ENCODE data around the gene PPP1R26.

The PPP1R26 gene

DNA sequence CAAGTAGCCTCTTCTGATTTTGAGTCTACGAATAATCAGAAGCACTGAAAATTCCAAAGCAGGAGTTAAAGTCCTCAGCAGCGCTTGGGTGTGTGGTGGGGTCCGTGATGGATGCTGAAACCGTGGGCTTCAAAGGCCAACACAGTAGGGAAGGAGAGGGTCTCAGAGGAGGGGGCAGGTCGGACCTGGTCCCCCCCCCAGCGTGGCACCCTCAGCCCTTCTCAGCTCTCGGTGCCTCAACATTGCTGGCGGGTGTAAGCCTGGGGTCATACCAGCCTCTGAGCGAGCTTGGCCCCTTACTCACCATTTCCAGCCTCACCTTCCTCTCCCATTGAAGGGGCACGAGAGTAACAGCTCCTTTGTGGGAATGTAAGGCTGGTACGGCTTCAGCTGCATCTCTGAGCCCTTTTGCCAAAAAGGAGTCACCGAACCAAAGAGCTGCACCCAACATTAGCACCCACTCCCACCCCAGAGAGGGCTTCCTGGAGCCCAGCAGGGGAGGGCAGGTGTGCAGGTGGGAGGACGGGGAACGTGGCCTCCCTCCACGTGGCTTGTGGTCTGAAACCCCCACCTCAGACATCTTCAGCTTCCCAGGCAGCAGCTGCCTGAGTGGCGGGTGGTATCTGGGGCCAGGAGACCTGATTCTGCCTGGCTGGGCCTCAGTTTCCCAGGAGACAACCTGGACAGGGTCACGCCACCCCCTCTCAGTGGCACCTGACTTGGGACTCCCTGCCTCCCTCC lies 34.9 kb downstream of the PPP1R26 start:
- no peak overlapping the region for H3K4me3 ChIP-seq (ENCODE audit: low read depth, low read length)
- TF ChIP-seq, protein P1, sequence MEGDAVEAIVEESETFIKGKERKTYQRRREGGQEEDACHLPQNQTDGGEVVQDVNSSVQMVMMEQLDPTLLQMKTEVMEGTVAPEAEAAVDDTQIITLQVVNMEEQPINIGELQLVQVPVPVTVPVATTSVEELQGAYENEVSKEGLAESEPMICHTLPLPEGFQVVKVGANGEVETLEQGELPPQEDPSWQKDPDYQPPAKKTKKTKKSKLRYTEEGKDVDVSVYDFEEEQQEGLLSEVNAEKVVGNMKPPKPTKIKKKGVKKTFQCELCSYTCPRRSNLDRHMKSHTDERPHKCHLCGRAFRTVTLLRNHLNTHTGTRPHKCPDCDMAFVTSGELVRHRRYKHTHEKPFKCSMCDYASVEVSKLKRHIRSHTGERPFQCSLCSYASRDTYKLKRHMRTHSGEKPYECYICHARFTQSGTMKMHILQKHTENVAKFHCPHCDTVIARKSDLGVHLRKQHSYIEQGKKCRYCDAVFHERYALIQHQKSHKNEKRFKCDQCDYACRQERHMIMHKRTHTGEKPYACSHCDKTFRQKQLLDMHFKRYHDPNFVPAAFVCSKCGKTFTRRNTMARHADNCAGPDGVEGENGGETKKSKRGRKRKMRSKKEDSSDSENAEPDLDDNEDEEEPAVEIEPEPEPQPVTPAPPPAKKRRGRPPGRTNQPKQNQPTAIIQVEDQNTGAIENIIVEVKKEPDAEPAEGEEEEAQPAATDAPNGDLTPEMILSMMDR (IDR thresholded peaks at IDR 0.05; ENCODE audit: low read depth, low read length, missing control alignments), result no peak
- DNase-seq (ENCODE audit: low read depth), result no peak
- in situ Hi-C loops (cut with HindIII; ENCODE audit: low sequenced_read_pairs), result no loop called here

DNA sequence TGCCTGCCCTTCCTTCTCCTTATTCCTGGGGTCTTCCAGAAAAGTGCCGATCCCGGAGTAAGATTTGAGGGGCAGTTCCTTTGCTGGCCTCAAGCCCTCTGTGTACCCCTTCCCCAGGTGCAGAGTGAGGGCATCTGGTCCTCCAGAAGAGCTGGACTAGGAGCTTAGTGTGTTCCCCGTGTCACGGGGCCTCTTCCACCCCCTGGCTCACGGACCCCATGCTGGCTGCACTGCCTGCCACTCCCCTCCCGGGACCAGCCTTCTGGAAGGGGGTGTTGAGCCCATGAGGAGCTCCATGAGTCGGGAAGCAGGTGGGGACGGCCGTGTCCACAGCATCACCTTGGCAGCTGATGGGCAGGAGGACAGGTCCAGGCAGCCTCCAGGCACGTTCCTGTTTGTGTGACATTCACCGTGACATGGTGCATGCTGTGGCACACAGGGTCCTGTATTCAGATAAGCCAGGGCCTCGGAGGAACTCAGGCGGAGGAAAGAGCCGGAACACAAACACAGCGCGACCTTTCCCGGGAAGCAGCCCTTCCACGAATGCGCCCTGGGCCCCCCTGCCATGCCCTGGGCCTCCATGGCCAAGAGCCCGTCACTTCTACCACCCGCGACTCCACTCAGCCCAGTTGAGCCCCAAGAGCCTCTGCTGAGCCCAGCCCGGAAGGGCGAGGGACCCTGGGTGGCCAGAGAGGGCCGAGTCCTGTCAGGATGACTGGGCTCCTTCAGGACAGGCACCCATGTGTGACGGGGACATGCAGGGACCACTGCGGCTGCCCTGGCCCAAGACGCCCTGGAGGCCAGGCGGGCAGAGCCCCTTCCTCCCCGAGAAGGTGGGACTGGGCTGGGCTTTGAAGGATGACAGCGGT lies 35.7 kb downstream of the PPP1R26 start:
- TF ChIP-seq, protein P1 (IDR thresholded peaks at IDR 0.05; ENCODE audit: low read depth, low read length, missing control alignments), result no peak
- in situ Hi-C loops (cut with HindIII; ENCODE audit: low sequenced_read_pairs), result no loop called here
- no peak overlapping the region for H3K4me3 ChIP-seq (ENCODE audit: low read depth, low read length)
- DNase-seq (ENCODE audit: low read depth), result no peak

DNA sequence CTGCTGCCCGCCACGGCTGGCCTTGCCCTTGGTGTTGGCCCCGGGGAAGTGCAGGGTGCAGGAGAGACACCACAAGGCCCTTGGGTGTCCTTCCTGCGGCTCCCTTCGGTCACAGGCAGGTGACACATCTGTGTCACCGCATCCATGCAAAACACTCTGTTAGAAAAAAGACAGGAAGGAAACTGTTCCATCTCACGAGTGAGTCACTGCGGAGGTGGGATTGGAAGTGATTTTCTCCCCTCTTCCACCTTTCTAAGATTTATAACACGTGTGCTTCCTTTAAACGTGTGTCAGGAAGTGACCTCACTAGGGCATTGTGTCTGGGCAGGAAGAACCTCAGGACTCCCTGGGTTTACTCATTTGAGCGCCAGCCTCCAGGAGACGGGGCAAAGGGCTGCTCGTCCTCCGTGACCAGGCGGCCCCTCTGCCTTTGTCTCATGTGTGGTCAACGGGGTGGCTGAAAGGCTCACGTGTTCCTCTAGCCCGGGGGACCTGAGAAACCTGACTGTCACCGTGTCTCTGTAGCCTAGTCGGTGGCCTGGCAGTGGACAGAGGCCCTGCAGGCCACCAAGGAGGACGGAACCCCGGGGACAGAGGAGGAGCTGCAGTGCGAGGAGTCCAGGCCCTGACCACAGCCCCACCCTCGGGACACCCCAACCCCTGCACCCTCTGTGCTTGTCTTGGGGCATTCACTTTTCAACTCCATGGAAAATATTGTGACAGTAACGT lies 36.7 kb downstream of the PPP1R26 start:
- no peak for DNase-seq (ENCODE audit: low read depth)
- TF ChIP-seq, protein P1 (IDR thresholded peaks at IDR 0.05; ENCODE audit: low read depth, low read length, missing control alignments), result no peak
- H3K4me3 ChIP-seq (ENCODE audit: low read depth, low read length), result no peak overlapping the region
- in situ Hi-C loops (cut with HindIII; ENCODE audit: low sequenced_read_pairs), result no loop called here

DNA sequence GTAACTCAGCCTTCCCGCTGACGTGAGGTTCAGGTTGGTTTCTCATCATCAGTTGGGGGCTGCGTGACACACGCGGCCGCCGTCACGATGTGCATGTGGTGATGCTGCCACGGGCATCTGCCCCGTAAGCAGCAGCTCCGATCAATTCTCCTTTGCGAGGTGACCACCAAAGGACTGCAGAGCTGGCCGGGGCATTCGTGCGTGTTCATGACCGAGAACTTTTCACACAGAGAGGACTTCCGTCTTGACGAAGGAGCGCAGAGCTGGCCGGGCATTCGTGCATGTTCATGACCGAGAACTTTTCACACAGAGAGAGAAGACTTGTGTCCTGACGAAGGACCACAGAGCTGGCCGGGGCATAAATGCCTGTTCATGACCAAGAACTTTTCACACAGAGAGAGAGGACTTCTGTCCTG lies 37.8 kb downstream of the PPP1R26 start:
- no peak for DNase-seq (ENCODE audit: low read depth)
- TF ChIP-seq, protein P1 (IDR thresholded peaks at IDR 0.05; ENCODE audit: low read depth, low read length, missing control alignments), result no peak

DNA sequence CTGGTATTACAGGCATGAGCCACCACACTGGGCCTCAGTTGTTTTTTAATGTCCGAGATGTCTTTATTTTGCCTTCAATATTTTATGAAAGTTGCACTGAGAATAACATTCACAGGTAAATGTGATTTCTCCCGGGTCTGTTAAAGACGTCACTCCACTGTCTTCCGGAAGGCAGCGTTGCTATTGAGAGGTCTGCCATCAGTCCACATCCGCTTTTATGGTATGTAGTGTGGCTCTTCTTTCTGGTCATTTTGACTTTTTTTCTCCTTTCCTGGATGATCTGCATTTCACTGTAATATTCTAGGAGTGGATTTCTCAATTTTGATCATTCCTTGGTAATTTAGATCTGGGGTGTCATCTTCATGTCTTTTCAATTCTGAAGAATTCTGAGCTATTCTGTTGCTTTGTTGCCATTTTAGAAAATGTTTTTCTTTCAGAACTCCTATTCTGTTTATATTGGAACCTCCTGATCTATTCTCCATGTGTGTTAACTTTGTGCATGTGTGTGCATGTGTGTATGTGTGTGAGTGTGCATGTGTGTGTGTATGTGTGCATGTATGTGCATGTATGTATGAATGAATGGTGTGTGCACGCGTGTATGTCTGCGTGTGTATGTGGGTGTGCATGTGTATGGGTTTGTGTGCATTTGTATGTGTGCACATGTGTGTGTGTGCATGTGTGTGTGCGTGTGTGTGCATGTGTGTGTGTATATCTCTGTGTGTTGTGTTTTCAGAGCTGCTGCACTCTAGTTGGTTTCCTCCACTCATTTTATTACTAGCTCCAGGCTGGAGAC lies 39.8 kb downstream of the PPP1R26 start:
- no peak overlapping the region for H3K4me3 ChIP-seq (ENCODE audit: low read depth, low read length)
- TF ChIP-seq, protein P1 (IDR thresholded peaks at IDR 0.05; ENCODE audit: low read depth, low read length, missing control alignments), result no peak
- in situ Hi-C loops (cut with HindIII; ENCODE audit: low sequenced_read_pairs), result no loop called here
- no peak for DNase-seq (ENCODE audit: low read depth)

More for the DNA sequence above, 37.8 kb downstream of the PPP1R26 start:
- in situ Hi-C loops (cut with HindIII; ENCODE audit: low sequenced_read_pairs), result no loop called here
- no peak overlapping the region for H3K4me3 ChIP-seq (ENCODE audit: low read depth, low read length)

Data from astrocyte of the cerebellum (primary cell).